ENCODE results near the gene IGF2BP1. TPM values are rescaled to one million over a fixed set of nuclear protein-coding genes. Genes with fewer than 3 reads are reported as not detected.

IGF2BP1 gene
- total RNA-seq, 1 experiment from 2014 or later = 434 TPM

DNA sequence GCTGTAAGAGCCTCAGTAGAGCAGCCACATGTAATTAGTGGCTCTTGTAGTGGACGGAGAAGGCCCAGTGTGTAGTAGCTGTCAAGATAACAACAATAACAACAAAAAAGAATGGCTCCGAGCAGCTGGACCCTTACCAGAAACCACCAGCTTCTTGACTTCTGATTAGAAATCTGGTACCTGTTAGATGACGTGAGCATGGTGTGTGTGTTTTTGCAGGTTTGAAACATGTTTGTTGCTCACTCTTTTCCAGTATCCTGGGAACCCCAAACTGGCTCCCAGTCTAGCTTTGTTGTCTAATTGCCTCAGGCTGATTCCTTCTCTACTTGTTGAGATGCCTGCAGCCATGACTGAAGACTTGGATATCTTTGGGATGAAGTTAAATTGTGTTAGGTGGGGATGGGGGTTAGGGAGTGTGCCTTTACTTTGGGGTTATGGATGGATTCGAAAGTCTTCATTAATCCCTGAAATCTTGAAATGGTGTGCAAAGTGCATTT lies 21.0 kb downstream of the IGF2BP1 start:
- H2BK5ac ChIP-seq (ENCODE audit: insufficient read length, low read length) = no peak overlapping the region
- no peak overlapping the region for H4K8ac ChIP-seq (replicated peaks; ENCODE audit: insufficient read length, low read depth, low read length)
- no CpG with 5 or more reads among the region's 4 CpGs for WGBS (ENCODE audit: extremely low coverage, insufficient read length, low lambda C conversion rate)
- no peak overlapping the region for H2BK12ac ChIP-seq (ENCODE audit: insufficient read length, low read depth, low read length)
- H3K56ac ChIP-seq (ENCODE audit: insufficient read length, low read depth, low read length) = no peak overlapping the region
- H3K9ac ChIP-seq (ENCODE audit: extremely low read depth, insufficient read length, low read length) = no peak overlapping the region
- peak overlapping the region in 2 of 3 experiments; percentile 95 to 96; a peak in 5 of 7 replicates for H3K27ac Mint-ChIP-seq
- H3K9me3 ChIP-seq (ENCODE audit: control insufficient read depth, low read depth, low read length) = no peaks in the 10 kb centered on the region
- H2AK5ac ChIP-seq (ENCODE audit: insufficient read length, low read length) = no peak overlapping the region
- H3K4me1 ChIP-seq (ENCODE audit: insufficient read depth, low read length) = peaks cover 40% of the 10 kb centered on the region
- H3K36me3 Mint-ChIP-seq (ENCODE audit: insufficient read depth in 1 of 3, low read depth in 3 of 3) = peaks cover 28 to 41% (median 38%) of the 10 kb centered on the region in 3 experiments; a peak in 6 of 7 replicates
- H3K4ac ChIP-seq (ENCODE audit: low read depth, low read length) = no peak overlapping the region
- H3K23ac ChIP-seq (ENCODE audit: insufficient read length, low read depth, low read length) = no peak overlapping the region
- no peak overlapping the region for H3K18ac ChIP-seq (ENCODE audit: insufficient read length, low read depth, low read length)
- TF ChIP-seq, protein P1, sequence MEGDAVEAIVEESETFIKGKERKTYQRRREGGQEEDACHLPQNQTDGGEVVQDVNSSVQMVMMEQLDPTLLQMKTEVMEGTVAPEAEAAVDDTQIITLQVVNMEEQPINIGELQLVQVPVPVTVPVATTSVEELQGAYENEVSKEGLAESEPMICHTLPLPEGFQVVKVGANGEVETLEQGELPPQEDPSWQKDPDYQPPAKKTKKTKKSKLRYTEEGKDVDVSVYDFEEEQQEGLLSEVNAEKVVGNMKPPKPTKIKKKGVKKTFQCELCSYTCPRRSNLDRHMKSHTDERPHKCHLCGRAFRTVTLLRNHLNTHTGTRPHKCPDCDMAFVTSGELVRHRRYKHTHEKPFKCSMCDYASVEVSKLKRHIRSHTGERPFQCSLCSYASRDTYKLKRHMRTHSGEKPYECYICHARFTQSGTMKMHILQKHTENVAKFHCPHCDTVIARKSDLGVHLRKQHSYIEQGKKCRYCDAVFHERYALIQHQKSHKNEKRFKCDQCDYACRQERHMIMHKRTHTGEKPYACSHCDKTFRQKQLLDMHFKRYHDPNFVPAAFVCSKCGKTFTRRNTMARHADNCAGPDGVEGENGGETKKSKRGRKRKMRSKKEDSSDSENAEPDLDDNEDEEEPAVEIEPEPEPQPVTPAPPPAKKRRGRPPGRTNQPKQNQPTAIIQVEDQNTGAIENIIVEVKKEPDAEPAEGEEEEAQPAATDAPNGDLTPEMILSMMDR (conservative IDR thresholded peaks at IDR 0.05) = no peak
- H3K4me3 Mint-ChIP-seq = peak overlapping the region in 1 of 2 experiments; percentile 11; a peak in 2 of 5 replicates
- DNase-seq = peak; percentile 23
- no peak overlapping the region for H3T11ph ChIP-seq (ENCODE audit: low read length)
- peaks cover 69 to 75% of the 10 kb centered on the region in 2 experiments for H3K4me1 Mint-ChIP-seq
- no peak overlapping the region for H2BK20ac ChIP-seq (ENCODE audit: low read depth, low read length, poor library complexity, severe bottlenecking)
- no peak overlapping the region for H3K4me2 ChIP-seq (ENCODE audit: insufficient read depth, insufficient read length, low read length)
- no peaks in the 10 kb centered on the region for H3K27me3 ChIP-seq (ENCODE audit: insufficient read depth, low read length)
- no peak overlapping the region for H3K14ac ChIP-seq (ENCODE audit: insufficient read depth, low read length)
- peaks cover 8% of the 10 kb centered on the region for H3K79me1 ChIP-seq (ENCODE audit: insufficient read depth, low read depth, low read length, poor library complexity, severe bottlenecking)
- no peak overlapping the region for H4K5ac ChIP-seq (ENCODE audit: insufficient read length, low read depth, low read length)
- H4K91ac ChIP-seq (ENCODE audit: insufficient read length, low read depth, low read length) = no peak overlapping the region
- H2AFZ ChIP-seq (ENCODE audit: low read length) = no peak overlapping the region
- no peak overlapping the region for H2BK15ac ChIP-seq (ENCODE audit: low read depth, low read length)
- no peaks in the 10 kb centered on the region for H3K27me3 Mint-ChIP-seq (ENCODE audit: low read depth)
- H3K23me2 ChIP-seq (ENCODE audit: insufficient read length, low read depth, low read length, poor library complexity, severe bottlenecking) = peaks cover 15% of the 10 kb centered on the region
- H4K20me1 ChIP-seq (ENCODE audit: control insufficient read depth, insufficient read depth, insufficient read length) = peaks cover 2% of the 10 kb centered on the region
- H2BK120ac ChIP-seq (ENCODE audit: low read depth, low read length, poor library complexity, severe bottlenecking) = no peak overlapping the region
- H3K79me2 ChIP-seq (ENCODE audit: insufficient read depth, low read length) = peaks cover 52% of the 10 kb centered on the region; the same call in 1 of the 2 replicates
- no peaks in the 10 kb centered on the region for H3K9me3 Mint-ChIP-seq
- H3K27ac ChIP-seq (ENCODE audit: insufficient read length, low read depth, low read length) = no peak overlapping the region

Data from H9 (cell line).